Endothelial cell of umbilical vein (primary cell): Measurements from ENCODE around the gene FRMD7. TPM values are rescaled to one million over a fixed set of nuclear protein-coding genes. Genes with fewer than 3 reads are reported as not detected.

ENCODE experiments used
- BruUV-seq: library from RNA; stranded (reverse); fragments of 400-500 nt; replicated peaks from 2 replicates; lab custom pipeline; 2021; lab: Mats Ljungman, UMichigan
- CTCF ChIA-PET: fragments of 300-600, 350-600 bp; sonication (Branson Sonifier 250); formaldehyde crosslinking; loops from one replicate; lab custom pipeline; 2021; ENCODE audit warnings: antibody characterized with exemption, inconsistent platforms; lab: Charles Lee
- POLR2A ChIA-PET: fragments of 300-600, 350-600 bp; sonication (Branson Sonifier 250); formaldehyde crosslinking; loops from one replicate; lab custom pipeline; 2021; ENCODE audit warnings: antibody characterized with exemption, inconsistent platforms; lab: Charles Lee
- DNase-seq: peaks from one replicate; pipeline ENCODE4 v3.0.0-alpha.2; 2011; ENCODE audit warnings: low read depth, low spot score
- FAIRE-seq: peaks from 2 replicates; lab custom pipeline; 2011; peaks lifted over from hg19 to GRCh38; lab: Jason Lieb, UNC
- H2AFZ ChIP-seq: 2 replicates; pipeline ENCODE4 v1.6.0; 2012; ENCODE audit warnings: low read depth, low read length, control low read depth, inconsistent platforms
- H3K27ac ChIP-seq: 2 replicates; pipeline ENCODE4 v1.5.1; 2011; ENCODE audit warnings: low read depth, mild to moderate bottlenecking, control low read depth, low read length, moderate library complexity; ENCODE audit not compliant: insufficient read depth
- H3K27me3 ChIP-seq, 2 experiments: 2 replicates each; pipeline versions ENCODE4 v1.6.0 to v1.6.1; 2011; ENCODE audit warnings: low read length in 2 of 2, mixed read lengths in 1 of 2; ENCODE audit not compliant: control insufficient read depth in 2 of 2, insufficient read depth in 2 of 2
- H3K36me3 ChIP-seq, 2 experiments: 2 replicates in 1 of 2; 3 replicates in 1 of 2; pipeline ENCODE4 v1.5.1; 2011; ENCODE audit warnings: low read length in 2 of 2, mild to moderate bottlenecking in 1 of 2, moderate library complexity in 1 of 2; ENCODE audit not compliant: control insufficient read depth in 2 of 2, insufficient read depth in 2 of 2; ENCODE audit errors: extremely low read depth in 1 of 2
- H3K4me1 ChIP-seq: 3 replicates; pipeline ENCODE4 v1.5.1; 2011; ENCODE audit warnings: mild to moderate bottlenecking, low read length; ENCODE audit not compliant: control insufficient read depth, insufficient read depth; ENCODE audit errors: extremely low read depth
- H3K4me2 ChIP-seq: 2 replicates; pipeline ENCODE4 v1.6.1; 2011; ENCODE audit warnings: low read length, control low read depth, mixed read lengths; ENCODE audit not compliant: insufficient read depth
- H3K4me3 ChIP-seq, 3 experiments: fragments of 200-600 bp in 1 of 3; sonication (generic), shearing (Covaris generic) in 1 of 3; replicated peaks in 1 of 3; 2 replicates each; pipeline ENCODE4 v1.5.1; 2011 to 2016; ENCODE audit warnings: control low read depth in 3 of 3, low read length in 3 of 3, mild to moderate bottlenecking in 2 of 3, inconsistent platforms in 1 of 3, low read depth in 1 of 3, moderate library complexity in 1 of 3; ENCODE audit not compliant: insufficient read depth in 1 of 3
- H3K79me2 ChIP-seq: 2 replicates; pipeline ENCODE4 v1.6.0; 2012; ENCODE audit warnings: low read length, inconsistent platforms; ENCODE audit not compliant: control insufficient read depth, insufficient read depth
- H3K9ac ChIP-seq: replicated peaks from 2 replicates; pipeline ENCODE3; 2011; ENCODE audit warnings: low read length, control low read depth; ENCODE audit not compliant: insufficient read depth; ENCODE audit errors: extremely low read depth
- H3K9me1 ChIP-seq: replicated peaks from 3 replicates; pipeline ENCODE4 v1.6.0; 2011; ENCODE audit warnings: mild to moderate bottlenecking, low read length; ENCODE audit not compliant: control insufficient read depth, insufficient read depth; ENCODE audit errors: extremely low read depth
- H3K9me3 ChIP-seq: replicated peaks from 2 replicates; pipeline ENCODE4 v1.5.1; 2012; ENCODE audit warnings: low read length, inconsistent platforms; ENCODE audit not compliant: control insufficient read depth, insufficient read depth
- H4K20me1 ChIP-seq: replicated peaks from 2 replicates; pipeline ENCODE3; 2011; ENCODE audit warnings: mild to moderate bottlenecking, low read length; ENCODE audit not compliant: control insufficient read depth, insufficient read depth; ENCODE audit errors: extremely low read depth
- EZH2 ChIP-seq: IDR thresholded peaks from 2 replicates; pipeline ENCODE4 v1.6.1; 2012; ENCODE audit warnings: borderline replicate concordance, low read depth, mild to moderate bottlenecking, moderate library complexity, low read length, inconsistent platforms; ENCODE audit not compliant: severe bottlenecking
- FOS ChIP-seq: IDR thresholded peaks from 2 replicates; pipeline ENCODE4 v1.6.1; 2011; ENCODE audit warnings: mild to moderate bottlenecking, low read length, moderate library complexity, borderline replicate concordance; ENCODE audit not compliant: insufficient read depth
- GATA2 ChIP-seq: IDR thresholded peaks from 2 replicates; pipeline ENCODE4 v1.7.0; 2011; ENCODE audit warnings: low read depth, mild to moderate bottlenecking, moderate library complexity, mixed read lengths, low read length; ENCODE audit not compliant: insufficient read length, insufficient read depth
- JUN ChIP-seq: IDR thresholded peaks from 2 replicates; pipeline ENCODE4 v1.6.1; 2011; ENCODE audit warnings: borderline replicate concordance, low read depth; ENCODE audit not compliant: insufficient read length, insufficient read depth
- MYC ChIP-seq: IDR thresholded peaks from one replicate; pipeline ENCODE4 v1.6.1; 2011; ENCODE audit warnings: mild to moderate bottlenecking, low read depth, low read length
- POLR2A ChIP-seq: IDR thresholded peaks from 2 replicates; pipeline ENCODE4 v1.6.1; 2012; ENCODE audit warnings: low read depth, mild to moderate bottlenecking, control low read depth, low read length
- POLR2AphosphoS5 ChIP-seq: IDR thresholded peaks from 2 replicates; pipeline ENCODE4 v1.6.1; 2012; ENCODE audit warnings: low read depth, mild to moderate bottlenecking, control low read depth, low read length, moderate library complexity; ENCODE audit not compliant: insufficient read depth
- dilution Hi-C: fragments of 300-500 bp; cut with MboI; formaldehyde crosslinking; loops from one replicate; pipeline ENCODE4 v1.15.0; 2019; ENCODE audit warnings: low sequenced_read_pairs; ENCODE audit not compliant: extremely low pct_ligation_motif_present
- intact Hi-C: fragments of 100-400 bp; cut with micrococcal nuclease; formaldehyde crosslinking; loops from one replicate; pipeline ENCODE4 v1.10.0; 2022
- polyA plus RNA-seq, 4 experiments: library from polyadenylated mRNA; depleted of rRNA in 3 of 4; stranded (reverse) in 3 of 4; unstranded in 1 of 4; fragments of >200 nt; gene quantifications; 2 replicates each; pipeline versions ENCODE4 v1.2.1 to v1.2.3, GENCODE V29; 2011 to 2012; ENCODE audit warnings: missing spikeins in 1 of 4
- total RNA-seq: library from RNA; stranded (reverse); gene quantifications from 2 replicates; pipeline ENCODE4 v1.2.3, GENCODE V29; 2021
- TF ChIP-seq, protein P1 (sequence below): IDR thresholded peaks from 2 replicates; pipeline ENCODE4 v1.6.1; 2011; ENCODE audit not compliant: insufficient read depth, insufficient read length
- TF ChIP-seq, protein P2 (sequence below), 2 donors: IDR thresholded peaks; 1 replicate in 1 of 2; 2 replicates in 1 of 2; pipeline ENCODE4 v1.5.1; 2011; ENCODE audit warnings: low read length in 2 of 2, mild to moderate bottlenecking in 2 of 2, moderate library complexity in 2 of 2, control low read depth in 1 of 2, inconsistent platforms in 1 of 2, low read depth in 1 of 2; ENCODE audit not compliant: insufficient read depth in 1 of 2; ENCODE audit errors: extremely low read depth in 1 of 2

Gene FRMD7
- total and polyA plus RNA-seq, 2 donors (not counting 3 experiments of a cell fraction or from before 2014, with no cell fraction given), result not detected

DNA sequence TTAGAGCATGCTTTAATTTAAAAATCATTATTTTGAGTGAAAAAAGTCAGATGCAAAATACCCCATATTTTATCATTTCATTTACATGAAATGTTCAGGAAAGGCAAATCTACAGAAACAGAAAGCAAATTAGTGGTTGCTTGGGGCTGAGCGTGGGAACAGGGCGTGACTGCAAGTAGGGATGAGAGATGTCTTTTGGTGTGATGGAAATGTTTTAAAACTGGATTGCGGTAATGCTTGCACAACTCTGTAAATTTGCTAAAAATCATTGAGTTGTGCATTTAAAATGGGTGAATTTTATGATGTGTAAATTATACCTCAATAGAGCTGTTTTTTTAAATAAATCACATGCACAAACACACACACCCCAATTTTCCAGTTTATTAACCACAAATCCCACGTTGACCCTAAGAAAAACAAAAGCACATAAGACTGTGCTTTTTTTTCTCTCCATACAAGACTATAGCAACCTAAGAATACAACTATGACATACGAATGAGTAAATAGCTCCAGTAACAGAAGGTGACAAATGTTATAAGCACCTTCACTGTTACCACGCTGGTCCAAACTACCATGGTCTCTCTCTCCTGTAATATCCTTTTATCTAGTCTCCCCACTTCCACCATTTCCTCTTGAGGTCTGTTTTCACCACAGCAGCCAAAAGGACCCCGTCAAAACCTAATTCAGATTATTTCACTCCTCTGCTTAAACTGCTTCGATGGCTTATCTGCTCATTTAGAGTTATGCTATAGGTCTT lies 37.2 kb downstream of the FRMD7 start:
- Histone ChIP-seq H3K27me3 (no peaks in the 10 kb centered on the region), H3K27ac (no peak overlapping the region), H3K79me2 (no peaks in the 10 kb centered on the region), H3K36me3 (no peaks in the 10 kb centered on the region), H3K9me1 (no peaks in the 10 kb centered on the region), H2AFZ (no peak overlapping the region), H3K4me2 (no peak overlapping the region), H3K9me3 (no peaks in the 10 kb centered on the region), H4K20me1 (no peaks in the 10 kb centered on the region), H3K4me1 (peaks cover 14% of the 10 kb centered on the region), H3K4me3 (no peak overlapping the region), H3K9ac (no peak overlapping the region)
- BruUV-seq, result no TSS peak
- POLR2A ChIA-PET, result no interaction called here
- intact Hi-C loops (no loop called here), dilution Hi-C loops (no loop called here)
- DNase-seq (no peak), FAIRE-seq (no peak)
- CTCF ChIA-PET, result interaction anchor here (0.9 to 4.6 kb wide), 3 partner anchors 130 to 524 kb away, joined by 3 to 113 read pairs (median 11); partner anchors contain the start of gene RAP2C
- TF ChIP-seq MYC, result no peak
- TF ChIP-seq, protein P1, sequence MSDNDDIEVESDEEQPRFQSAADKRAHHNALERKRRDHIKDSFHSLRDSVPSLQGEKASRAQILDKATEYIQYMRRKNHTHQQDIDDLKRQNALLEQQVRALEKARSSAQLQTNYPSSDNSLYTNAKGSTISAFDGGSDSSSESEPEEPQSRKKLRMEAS, result no peak
- TF ChIP-seq POLR2AphosphoS5, result no peak
- no peak for TF ChIP-seq EZH2
- TF ChIP-seq POLR2A, result no peak
- TF ChIP-seq FOS, result no peak
- TF ChIP-seq JUN, result no peak
- TF ChIP-seq, protein P2, sequence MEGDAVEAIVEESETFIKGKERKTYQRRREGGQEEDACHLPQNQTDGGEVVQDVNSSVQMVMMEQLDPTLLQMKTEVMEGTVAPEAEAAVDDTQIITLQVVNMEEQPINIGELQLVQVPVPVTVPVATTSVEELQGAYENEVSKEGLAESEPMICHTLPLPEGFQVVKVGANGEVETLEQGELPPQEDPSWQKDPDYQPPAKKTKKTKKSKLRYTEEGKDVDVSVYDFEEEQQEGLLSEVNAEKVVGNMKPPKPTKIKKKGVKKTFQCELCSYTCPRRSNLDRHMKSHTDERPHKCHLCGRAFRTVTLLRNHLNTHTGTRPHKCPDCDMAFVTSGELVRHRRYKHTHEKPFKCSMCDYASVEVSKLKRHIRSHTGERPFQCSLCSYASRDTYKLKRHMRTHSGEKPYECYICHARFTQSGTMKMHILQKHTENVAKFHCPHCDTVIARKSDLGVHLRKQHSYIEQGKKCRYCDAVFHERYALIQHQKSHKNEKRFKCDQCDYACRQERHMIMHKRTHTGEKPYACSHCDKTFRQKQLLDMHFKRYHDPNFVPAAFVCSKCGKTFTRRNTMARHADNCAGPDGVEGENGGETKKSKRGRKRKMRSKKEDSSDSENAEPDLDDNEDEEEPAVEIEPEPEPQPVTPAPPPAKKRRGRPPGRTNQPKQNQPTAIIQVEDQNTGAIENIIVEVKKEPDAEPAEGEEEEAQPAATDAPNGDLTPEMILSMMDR (IDR thresholded peaks at IDR 0.05; ENCODE audit: extremely low read depth in 1 of 2, insufficient read depth in 1 of 2, low read depth in 1 of 2, low read length in 2 of 2), result no peak
- no peak for TF ChIP-seq GATA2
